ENCODE data around the gene ADAD2.
A peak's percentile ranks its signal among the peaks of the same experiment; 100 is the strongest.

Gene ADAD2

GRCh38 chr16:84190731-84191388 is at the start of gene ADAD2:
ADAD2 (plus strand) TSS chr16:84191157; CDS start chr16:84191231, 74 bp downstream.
- DNase-seq: peak; percentile 49

GRCh38 chr16:84143081-84143480 is 47.9 kb upstream of the ADAD2 start:
- no peak for DNase-seq

GRCh38 chr16:84143784-84144199 is 47.2 kb upstream of the ADAD2 start:
- no peak for DNase-seq

- DNase-seq: peak; percentile 67
Measured at GRCh38 chr16:84144209-84144858, 46.6 kb upstream of the ADAD2 start.

GRCh38 chr16:84144859-84145639 is 45.9 kb upstream of the ADAD2 start, which contains the start of the genes DNAAF1 and HSDL1:
DNAAF1 (plus strand) TSS chr16:84145308; CDS start chr16:84145441, 133 bp downstream.
HSDL1 (minus strand) TSS chr16:84145177; CDS start chr16:84131321, 13,856 bp downstream.
- peak; percentile 97 for DNase-seq

GRCh38 chr16:84150926-84151325 is 40.0 kb upstream of the ADAD2 start:
- no peak for DNase-seq

- no peak for DNase-seq
Measured at GRCh38 chr16:84153660-84154214, 37.2 kb upstream of the ADAD2 start.

- DNase-seq: no peak
Measured at GRCh38 chr16:84155226-84155625, 35.7 kb upstream of the ADAD2 start.

GRCh38 chr16:84155771-84156170 is 35.2 kb upstream of the ADAD2 start:
- DNase-seq: no peak

GRCh38 chr16:84156342-84156784 is 34.6 kb upstream of the ADAD2 start:
- DNase-seq: no peak

- DNase-seq: no peak
Measured at GRCh38 chr16:84159007-84159406, 31.9 kb upstream of the ADAD2 start.

- DNase-seq: no peak
Measured at GRCh38 chr16:84159800-84160199, 31.2 kb upstream of the ADAD2 start.

- DNase-seq: no peak
Measured at GRCh38 chr16:84161037-84161436, 29.9 kb upstream of the ADAD2 start.

- no peak for DNase-seq
Measured at GRCh38 chr16:84161801-84162200, 29.2 kb upstream of the ADAD2 start.

- no peak for DNase-seq
Measured at GRCh38 chr16:84165746-84166145, 25.2 kb upstream of the ADAD2 start.

GRCh38 chr16:84166796-84167695 is 23.9 kb upstream of the ADAD2 start:
- DNase-seq: peak; percentile 65

GRCh38 chr16:84169765-84170310 is 21.1 kb upstream of the ADAD2 start:
- no peak for DNase-seq

GRCh38 chr16:84174396-84174795 is 16.6 kb upstream of the ADAD2 start:
- DNase-seq: no peak

GRCh38 chr16:84175350-84176081 is 15.4 kb upstream of the ADAD2 start:
- DNase-seq: peak; percentile 80

GRCh38 chr16:84176192-84177053 is 14.5 kb upstream of the ADAD2 start:
- no peak for DNase-seq
